Fibroblast of pulmonary artery (primary cell): ENCODE data around the gene ANK3.

Source experiments
- DNase-seq: peaks from one replicate; pipeline ENCODE4 v3.0.0-alpha.2; 2010; ENCODE audit warnings: low read depth
- H3K4me3 ChIP-seq: replicated peaks from 2 replicates; pipeline ENCODE4 v1.5.1; 2011; ENCODE audit warnings: low read depth, mild to moderate bottlenecking, control low read depth, low read length, moderate library complexity
- CTCF ChIP-seq: IDR thresholded peaks from 2 replicates; pipeline ENCODE4 v1.5.1; 2011; ENCODE audit warnings: mild to moderate bottlenecking, control low read depth, low read length, inconsistent platforms; ENCODE audit errors: missing control alignments

ANK3 gene

GRCh38 chr10:60257767-60258428 is 131.8 kb downstream of the ANK3 start:
- no peak for DNase-seq
- H3K4me3 ChIP-seq: no peak overlapping the region
- no peak for TF ChIP-seq CTCF

DNA sequence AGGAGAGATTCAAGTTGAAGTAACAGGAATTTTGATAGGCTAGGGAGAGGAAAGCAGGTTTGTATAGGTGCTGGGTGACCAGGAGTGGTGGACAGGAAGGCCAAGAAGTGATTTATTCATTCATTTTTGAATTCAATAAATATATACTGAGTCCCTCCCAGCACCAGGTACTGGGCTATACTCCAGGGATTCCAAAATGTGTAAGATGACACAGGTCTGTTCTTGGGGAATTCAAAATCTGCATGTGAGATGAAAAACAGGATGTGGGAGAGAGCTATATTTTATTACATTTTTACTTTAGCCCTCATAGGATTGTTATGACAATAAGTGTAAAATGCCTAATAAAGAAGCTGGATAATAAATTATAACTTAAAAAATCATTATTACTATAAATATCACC is 134.9 kb downstream of the ANK3 start:
- TF ChIP-seq CTCF: no peak
- no peak for DNase-seq
- no peak overlapping the region for H3K4me3 ChIP-seq

DNA sequence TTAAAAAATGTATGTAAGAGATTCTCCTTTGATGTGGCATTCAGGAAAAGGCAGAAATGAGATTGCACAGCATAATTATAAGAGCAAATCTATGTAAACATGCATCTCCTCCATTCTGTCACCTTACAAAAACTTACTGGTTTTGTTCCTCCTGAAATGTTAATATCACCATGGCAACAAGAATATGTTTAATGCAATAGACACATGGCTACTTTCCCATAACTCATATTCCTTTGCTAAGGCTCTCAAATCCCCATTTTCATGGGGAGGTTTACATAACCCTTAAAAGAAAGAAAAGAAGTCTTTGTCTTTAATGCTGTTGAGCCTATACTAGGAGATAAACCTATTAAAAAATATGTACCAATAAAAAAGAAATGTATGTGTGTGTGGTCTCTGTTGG is 136.2 kb downstream of the ANK3 start:
- no peak overlapping the region for H3K4me3 ChIP-seq
- no peak for DNase-seq
- no peak for TF ChIP-seq CTCF

DNA sequence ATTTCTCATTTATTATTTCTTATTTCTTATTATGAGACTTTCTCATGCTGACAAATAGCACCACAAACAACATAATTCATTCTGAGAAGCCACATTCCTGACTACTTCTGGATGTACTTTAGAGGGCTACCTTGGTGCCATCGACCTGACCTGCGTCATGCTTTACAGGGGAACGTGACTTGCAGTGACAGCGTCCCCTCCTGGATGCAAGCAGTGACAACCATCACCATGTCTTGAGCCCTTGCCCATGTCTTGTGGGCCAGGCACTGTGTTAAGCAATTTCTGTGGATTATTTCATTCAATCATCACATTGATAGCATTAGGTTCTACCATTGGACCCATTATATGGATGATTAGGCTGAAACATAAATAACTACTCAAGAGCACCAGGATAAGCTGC is 137.0 kb downstream of the ANK3 start:
- no peak for TF ChIP-seq CTCF
- no peak for DNase-seq
- no peak overlapping the region for H3K4me3 ChIP-seq

DNA sequence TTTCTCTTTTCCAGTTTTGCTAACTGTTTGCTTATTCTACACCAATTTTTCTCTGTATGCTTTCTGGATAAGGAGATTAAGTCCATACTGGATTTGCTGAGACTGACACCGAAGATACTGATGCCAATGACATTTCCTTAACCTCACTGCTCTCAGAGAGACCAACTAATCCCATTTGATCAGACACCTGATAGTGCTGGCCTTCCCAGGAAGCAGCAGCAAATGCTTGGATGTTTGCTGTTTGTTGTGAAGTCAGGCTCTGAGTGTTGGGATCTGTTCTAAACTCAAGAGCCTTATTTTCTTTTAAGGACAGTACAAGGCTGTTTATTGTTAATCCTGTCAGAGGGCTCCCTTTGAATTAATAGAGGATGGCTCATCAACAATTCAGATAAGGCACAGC is 143.3 kb downstream of the ANK3 start:
- no peak for DNase-seq
- H3K4me3 ChIP-seq: no peak overlapping the region
- no peak for TF ChIP-seq CTCF

DNA sequence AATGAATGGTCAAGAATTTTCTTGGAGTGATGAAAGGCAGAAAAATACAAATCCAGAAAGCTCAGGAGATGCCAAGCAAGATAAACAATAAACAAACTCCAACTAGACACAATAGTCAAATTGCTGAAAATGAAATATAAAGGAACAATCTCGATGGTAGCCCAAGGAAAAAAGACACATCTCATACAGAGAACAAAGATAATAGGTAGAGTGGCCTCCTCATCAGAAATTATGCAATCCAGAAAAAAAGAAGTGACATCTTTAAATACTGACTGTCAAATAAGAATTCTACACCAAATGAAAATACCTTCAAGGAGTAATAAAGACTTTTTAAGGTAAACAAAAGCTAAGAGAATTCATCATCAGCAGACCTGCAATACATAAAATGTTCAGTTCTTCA is 150.4 kb downstream of the ANK3 start:
- no peak overlapping the region for H3K4me3 ChIP-seq
- DNase-seq: no peak
- no peak for TF ChIP-seq CTCF

GRCh38 chr10:60238759-60239100 is 150.9 kb downstream of the ANK3 start:
- TF ChIP-seq CTCF: no peak
- H3K4me3 ChIP-seq: no peak overlapping the region
- DNase-seq: no peak
